AG09319 (cell line): ENCODE results near the gene CA11.

Experiments used
- DNase-seq: peaks from one replicate; pipeline ENCODE4 v3.0.0-alpha.2; 2010; ENCODE audit warnings: low read depth; ENCODE audit errors: extremely low read depth
- TF ChIP-seq, protein P1 (sequence below): IDR thresholded peaks from 2 replicates; pipeline ENCODE4 v1.5.1; 2011; ENCODE audit warnings: low read depth, mild to moderate bottlenecking, inconsistent platforms, low read length, moderate library complexity

CA11 gene

DNA sequence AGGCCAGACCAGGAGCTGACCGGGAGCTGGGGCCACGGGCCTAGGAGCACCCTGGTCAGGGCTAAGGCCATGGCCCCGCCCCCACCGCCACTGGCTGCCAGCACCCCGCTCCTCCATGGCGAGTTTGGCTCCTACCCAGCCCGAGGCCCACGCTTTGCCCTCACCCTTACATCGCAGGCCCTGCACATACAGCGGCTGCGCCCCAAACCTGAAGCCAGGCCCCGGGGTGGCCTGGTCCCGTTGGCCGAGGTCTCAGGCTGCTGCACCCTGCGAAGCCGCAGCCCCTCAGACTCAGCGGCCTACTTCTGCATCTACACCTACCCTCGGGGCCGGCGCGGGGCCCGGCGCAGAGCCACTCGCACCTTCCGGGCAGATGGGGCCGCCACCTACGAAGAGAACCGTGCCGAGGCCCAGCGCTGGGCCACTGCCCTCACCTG lies 20.1 kb downstream of the CA11 start:
- TF ChIP-seq, protein P1, sequence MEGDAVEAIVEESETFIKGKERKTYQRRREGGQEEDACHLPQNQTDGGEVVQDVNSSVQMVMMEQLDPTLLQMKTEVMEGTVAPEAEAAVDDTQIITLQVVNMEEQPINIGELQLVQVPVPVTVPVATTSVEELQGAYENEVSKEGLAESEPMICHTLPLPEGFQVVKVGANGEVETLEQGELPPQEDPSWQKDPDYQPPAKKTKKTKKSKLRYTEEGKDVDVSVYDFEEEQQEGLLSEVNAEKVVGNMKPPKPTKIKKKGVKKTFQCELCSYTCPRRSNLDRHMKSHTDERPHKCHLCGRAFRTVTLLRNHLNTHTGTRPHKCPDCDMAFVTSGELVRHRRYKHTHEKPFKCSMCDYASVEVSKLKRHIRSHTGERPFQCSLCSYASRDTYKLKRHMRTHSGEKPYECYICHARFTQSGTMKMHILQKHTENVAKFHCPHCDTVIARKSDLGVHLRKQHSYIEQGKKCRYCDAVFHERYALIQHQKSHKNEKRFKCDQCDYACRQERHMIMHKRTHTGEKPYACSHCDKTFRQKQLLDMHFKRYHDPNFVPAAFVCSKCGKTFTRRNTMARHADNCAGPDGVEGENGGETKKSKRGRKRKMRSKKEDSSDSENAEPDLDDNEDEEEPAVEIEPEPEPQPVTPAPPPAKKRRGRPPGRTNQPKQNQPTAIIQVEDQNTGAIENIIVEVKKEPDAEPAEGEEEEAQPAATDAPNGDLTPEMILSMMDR: no peak
- DNase-seq: no peak

DNA sequence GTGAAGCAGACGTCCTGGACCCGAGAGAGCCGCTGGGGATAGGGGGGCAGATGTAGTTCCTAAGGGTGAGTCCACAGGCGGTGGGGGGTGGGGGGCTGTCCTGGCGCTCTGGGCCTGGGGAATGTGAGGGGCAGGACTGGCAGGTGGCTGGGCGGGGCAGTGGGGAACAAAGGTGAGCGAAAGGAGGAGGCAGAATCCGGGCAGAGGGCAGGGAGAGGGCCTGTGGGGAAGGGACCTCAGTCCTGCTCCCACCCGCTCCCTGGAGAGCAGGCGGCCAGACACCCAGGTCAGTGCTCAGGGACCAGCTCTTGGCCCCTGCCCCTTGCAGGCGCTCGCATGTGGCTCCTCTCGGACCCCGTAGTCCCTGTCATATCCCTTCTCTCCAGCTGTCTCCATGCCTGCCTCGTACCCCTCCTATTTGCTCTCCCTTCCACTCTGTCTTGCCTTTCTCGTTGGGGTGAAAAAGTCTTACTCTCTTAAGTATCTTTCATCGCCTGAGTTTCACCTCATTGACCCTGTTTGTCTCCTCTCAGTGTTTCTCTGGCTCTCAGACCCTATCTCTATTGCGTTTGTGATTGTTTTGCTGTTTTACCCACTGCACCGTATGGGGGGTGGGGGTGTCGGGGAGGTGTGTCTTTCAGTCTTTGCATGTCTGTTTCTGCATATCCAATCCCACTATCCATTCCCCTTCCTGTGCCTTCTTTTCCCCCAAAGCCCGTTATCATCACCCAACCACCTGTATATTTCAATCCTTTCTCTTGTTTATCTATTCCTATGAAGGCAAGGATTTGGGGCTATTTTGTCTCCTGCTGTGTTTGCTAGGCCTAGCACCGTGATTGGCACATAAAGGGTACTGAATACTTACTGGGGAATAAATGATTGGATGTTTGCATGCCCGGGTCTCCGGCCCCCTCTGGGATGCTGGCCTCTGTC lies 20.9 kb downstream of the CA11 start:
- TF ChIP-seq, protein P1: no peak
- no peak for DNase-seq

DNA sequence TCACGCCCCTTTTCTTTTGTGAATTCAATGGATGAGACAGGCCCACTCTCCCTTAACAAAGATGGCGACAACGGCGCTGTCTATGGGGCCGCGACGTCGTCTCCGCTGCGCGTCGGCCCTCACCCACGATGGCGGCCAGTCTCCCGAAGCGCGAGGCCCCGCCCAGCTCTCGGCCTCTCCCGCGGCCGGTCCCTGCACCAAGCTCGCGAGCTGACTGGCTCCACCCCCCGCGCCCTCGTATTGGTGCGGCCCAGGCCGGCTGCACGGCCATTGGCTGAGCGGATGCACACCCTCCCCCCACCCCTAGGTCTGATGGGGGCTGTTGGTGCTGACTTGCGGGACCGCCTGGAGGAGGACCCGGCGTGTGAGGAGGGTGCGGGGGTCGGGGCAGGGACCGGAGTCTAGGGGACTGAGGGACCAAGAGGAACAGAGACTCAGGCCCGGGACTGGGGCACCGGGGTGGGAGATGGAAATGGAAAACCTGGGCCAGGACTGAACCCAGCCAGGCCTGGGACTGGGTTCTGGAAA lies 21.9 kb downstream of the CA11 start:
- DNase-seq: peak; percentile 91
- TF ChIP-seq, protein P1: no peak

DNA sequence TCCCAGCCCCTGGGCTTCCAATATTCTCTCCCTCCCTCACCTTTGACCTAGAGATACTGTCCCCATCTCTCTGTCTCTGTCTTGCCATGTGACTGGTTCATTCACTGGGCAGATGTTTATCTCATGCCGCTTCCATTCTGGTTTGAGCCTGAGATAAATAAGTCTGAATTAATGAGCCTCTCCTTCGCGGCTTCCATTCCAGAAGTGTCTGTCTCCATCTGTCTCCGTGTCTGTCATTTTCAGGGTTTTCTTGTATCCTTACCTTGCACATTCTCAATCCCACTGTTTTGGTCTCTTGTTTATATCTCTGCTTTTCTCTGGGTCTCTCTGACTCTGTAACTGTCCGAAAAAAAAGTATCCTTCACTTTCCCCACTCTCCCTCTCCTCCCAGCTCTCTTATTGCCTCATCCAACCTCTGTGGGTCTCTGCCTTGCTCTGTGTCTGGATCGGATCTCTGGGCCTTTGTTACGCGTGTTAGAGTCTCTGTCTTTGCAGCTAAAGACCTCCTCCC lies 22.4 kb downstream of the CA11 start:
- TF ChIP-seq, protein P1: no peak
- no peak for DNase-seq

DNA sequence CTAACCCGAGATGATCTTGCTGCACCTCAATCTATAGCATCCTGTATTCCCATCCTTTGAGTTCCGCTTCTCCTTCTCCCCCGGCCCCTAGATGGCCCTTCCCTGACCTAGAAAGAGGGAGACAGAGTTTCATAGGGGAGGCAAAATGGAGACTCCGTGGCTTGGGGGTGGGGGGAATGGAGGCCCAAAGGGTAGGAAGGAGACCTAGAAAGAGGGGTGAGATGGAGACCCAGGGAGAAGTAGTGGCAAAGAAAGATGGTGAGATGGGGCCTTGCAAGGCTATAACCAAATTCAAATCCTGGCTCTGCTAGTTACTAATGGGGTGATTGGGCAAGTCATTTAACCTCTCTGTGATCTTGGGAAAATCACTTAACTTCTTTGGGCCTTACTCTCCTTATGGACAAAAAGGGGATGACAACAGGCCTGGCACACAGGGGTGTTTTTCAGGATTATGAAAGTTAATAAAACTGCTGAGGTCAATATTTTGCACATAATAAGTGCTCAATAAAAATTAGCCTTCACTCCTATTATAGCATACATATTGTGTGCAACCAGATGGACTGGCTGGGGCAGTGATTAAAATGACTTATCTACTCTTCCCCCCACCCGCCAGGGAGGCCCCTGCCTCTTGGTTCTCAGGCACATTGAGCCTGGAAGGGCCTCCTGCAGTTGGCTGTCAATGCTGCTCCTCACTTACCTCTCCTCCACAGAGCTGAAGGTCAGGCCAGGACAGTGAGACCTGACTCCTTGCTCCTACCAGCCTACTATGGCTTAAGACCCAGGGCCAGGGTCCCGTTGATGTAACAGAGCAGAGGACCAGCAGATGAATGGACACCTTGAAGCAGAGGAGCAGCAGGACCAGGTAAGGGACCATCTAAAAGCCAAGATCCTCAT lies 26.0 kb downstream of the CA11 start:
- DNase-seq: no peak
- TF ChIP-seq, protein P1: no peak

DNA sequence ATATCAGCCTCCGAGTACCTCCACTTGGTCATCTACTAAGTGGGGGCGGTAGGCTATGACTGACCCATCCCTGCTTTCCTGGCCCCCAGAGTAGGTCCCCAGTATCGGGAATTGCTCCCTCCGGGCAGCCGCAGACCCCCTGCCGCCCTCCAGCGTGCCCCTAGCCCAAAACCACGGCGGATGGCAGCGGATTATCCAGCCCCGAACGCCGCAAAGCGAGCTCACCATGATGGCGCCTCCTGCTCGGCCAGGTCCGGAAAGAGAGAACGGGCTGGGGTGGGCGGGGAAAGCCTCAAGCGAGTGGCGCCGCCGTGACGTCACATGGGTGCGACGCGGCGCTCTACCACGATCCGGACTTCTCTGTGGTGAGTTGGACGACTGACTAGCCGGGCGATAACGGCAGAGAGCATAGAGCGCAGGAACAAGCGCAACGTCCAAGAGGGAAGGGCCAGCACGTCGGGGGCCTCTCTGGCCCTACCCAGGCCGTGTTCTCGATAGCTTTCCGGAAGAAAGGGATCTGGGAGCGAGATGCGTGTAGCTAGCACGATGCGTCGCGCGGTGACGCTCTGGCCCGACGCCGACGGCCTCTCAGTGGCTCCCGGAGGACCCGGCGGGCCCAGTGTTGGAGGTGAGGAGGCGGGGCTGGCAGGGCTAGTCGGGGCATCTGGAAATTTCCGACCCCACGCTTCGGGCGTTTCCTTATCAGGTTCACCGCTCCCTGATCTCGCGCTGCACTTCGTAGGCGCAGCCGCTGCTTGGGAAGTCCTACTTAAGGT lies 26.9 kb downstream of the CA11 start, which contains the start of the genes RPL18 and SPHK2:
Gene RPL18, minus strand, starts transcription at position 263 of the 776 bp plus-strand sequence. Its CDS starts 35 bp downstream, at position 228.
Gene SPHK2, plus strand, starts transcription at position 591 of the 776 bp plus-strand sequence. CDS start 1,009 bp downstream, outside the sequence.
- TF ChIP-seq, protein P1: no peak
- peak; percentile 99 for DNase-seq
